Spleen (tissue), 11 donors: Measurements from ENCODE around the gene EFCAB11. TPM values are rescaled to one million over a fixed set of nuclear protein-coding genes. Genes with fewer than 3 reads are reported as not detected.

ENCODE experiments used
- DNase-seq: peaks from one replicate; pipeline ENCODE4 v3.0.0-alpha.2; 2020
- H3K27ac ChIP-seq, 8 donors: fragments of 200-600 bp; sonication (generic) in 7 of 8; 1 replicate in 4 of 8; 2 replicates in 4 of 8; pipeline versions ENCODE4 v1.5.0 to v1.8.0; 2016 to 2021; ENCODE audit warnings: inconsistent platforms in 4 of 8, mild to moderate bottlenecking in 4 of 8, moderate library complexity in 1 of 8
- H3K27me3 ChIP-seq, 7 donors: fragments of 200-600 bp; sonication (generic) in 6 of 7; replicated peaks in 1 of 7; 1 replicate in 4 of 7; 2 replicates in 3 of 7; pipeline versions ENCODE4 v1.5.0 to v1.8.0; 2016 to 2021; ENCODE audit warnings: inconsistent platforms in 3 of 7, mild to moderate bottlenecking in 1 of 7
- H3K36me3 ChIP-seq, 6 donors: fragments of 200-600 bp; sonication (generic) in 5 of 6; 1 replicate in 4 of 6; 2 replicates in 2 of 6; pipeline versions ENCODE4 v1.5.0 to v1.8.0; 2016 to 2021; ENCODE audit warnings: inconsistent platforms in 2 of 6
- H3K4me1 ChIP-seq, 6 donors: fragments of 200-600 bp; sonication (generic) in 5 of 6; 1 replicate in 3 of 6; 2 replicates in 3 of 6; pipeline versions ENCODE4 v1.5.0 to v1.8.0; 2016 to 2021; ENCODE audit warnings: inconsistent platforms in 3 of 6
- H3K4me3 ChIP-seq, 8 donors: fragments of 200-600 bp; sonication (generic) in 7 of 8; 1 replicate in 4 of 8; 2 replicates in 4 of 8; pipeline versions ENCODE4 v1.5.0 to v1.8.0; 2016 to 2021; ENCODE audit warnings: inconsistent platforms in 4 of 8, mild to moderate bottlenecking in 4 of 8, moderate library complexity in 2 of 8
- H3K9me3 ChIP-seq, 8 donors: fragments of 200-600 bp; sonication (generic) in 7 of 8; 1 replicate in 4 of 8; 2 replicates in 4 of 8; pipeline versions ENCODE4 v1.5.0 to v1.8.0; 2016 to 2021; ENCODE audit warnings: inconsistent platforms in 4 of 8
- CTCF ChIP-seq, 11 experiments: fragments of 200-600 bp in 7 of 11; fragments of 450-650 bp in 4 of 11; sonication (generic) in 4 of 11; IDR thresholded peaks in 8 of 11; conservative IDR thresholded peaks in 3 of 11; 1 replicate in 7 of 11; 2 replicates in 4 of 11; pipeline versions ENCODE4 v1.4.0 to v1.8.0; 2016 to 2021; ENCODE audit warnings: antibody characterized with exemption in 11 of 11, inconsistent platforms in 4 of 11, mild to moderate bottlenecking in 1 of 11
- POLR2A ChIP-seq, 3 donors: fragments of 450-650 bp; IDR thresholded peaks; one replicate each; pipeline ENCODE4 v1.5.1; 2017; ENCODE audit warnings: antibody characterized with exemption in 3 of 3, mild to moderate bottlenecking in 1 of 3
- POLR2AphosphoS5 ChIP-seq, 3 donors: sonication (generic); formaldehyde crosslinking; IDR thresholded peaks; one replicate each; pipeline ENCODE4 v1.5.1; 2017; ENCODE audit warnings: antibody characterized with exemption in 3 of 3
- WGBS, 5 donors: extraction: QIAGEN DNeasy Blood & Tissue Kit in 3 of 5; methylation state at CpG; one replicate each; pipeline versions ENCODE4 v1.1.5 to v1.1.7; 2013 to 2018; 5-methylcytosine and 5-hydroxymethylcytosine counted together
- intact Hi-C: fragments of 100-400 bp; cut with DNase I; formaldehyde crosslinking; loops from one replicate; pipeline ENCODE4 v1.15.0; 2023; ENCODE audit warnings: low total_unique reads
- polyA plus RNA-seq, 3 donors: library from polyadenylated mRNA; stranded (reverse); fragments of 200-250 nt; gene quantifications; one replicate each; pipeline ENCODE4 v1.2.1, GENCODE V29; 2013
- total RNA-seq, 7 donors: library from RNA; depleted of rRNA in 3 of 7; stranded (reverse); fragments of >200 nt in 3 of 7; fragmentation: NEBNext Ultra II Directional in 4 of 7; extraction: Animal tissue kit (Norgen Biotek cat#: 25700) in 4 of 7; gene quantifications; one replicate each; pipeline versions ENCODE4 v1.1.0 to v1.2.1, GENCODE V29; 2016 to 2021
- donor health status: healthy with polysubstance abuse.
- donor health status: DM: no; HTN: no; CAD: no; lungs with moderate emphysema.
- donor health status: DM: no; HTN: no; CAD: no.
- donor health status: Bipolar disorder and iron deficiency.
- donor health status: healthy.
- donor health status: DM: no; HTN: no; CAD: no.
- donor health status: DM: yes; HTN: yes; CAD: no.

Gene EFCAB11
- total and polyA plus RNA-seq, 10 donors, result 2.5 to 13.7 (median 7.4) TPM

- H3K9me3 ChIP-seq, result no peaks in the 10 kb centered on the region
- WGBS, 5 donors, result 83 to 94% (median 92%) methylated on average over 6 of the region's 6 CpGs
- H3K36me3 ChIP-seq, result peaks cover 0 to 16% (median 0%) of the 10 kb centered on the region in 6 donors
- no peak for DNase-seq
- no peaks in the 10 kb centered on the region for H3K27me3 ChIP-seq
- H3K27ac ChIP-seq, result no peak overlapping the region
- no peak for TF ChIP-seq CTCF (IDR thresholded peaks at IDR 0.05 in 8 of 11, conservative IDR thresholded peaks at IDR 0.05 in 3 of 11)
- TF ChIP-seq POLR2AphosphoS5 (IDR thresholded peaks at IDR 0.05), result no peak
- TF ChIP-seq POLR2A (IDR thresholded peaks at IDR 0.05), result no peak
- no peaks in the 10 kb centered on the region for H3K4me1 ChIP-seq
- intact Hi-C loops, result no loop called here
- H3K4me3 ChIP-seq, result no peak overlapping the region
These were observed 32.3 kb downstream of the EFCAB11 start for GRCh38 chr14:89922031-89922907.

- DNase-seq, result no peak
- H3K4me1 ChIP-seq, result no peaks in the 10 kb centered on the region
- H3K27ac ChIP-seq, result no peak overlapping the region
- intact Hi-C loops, result no loop called here
- no peaks in the 10 kb centered on the region for H3K9me3 ChIP-seq
- 90 to 98% (median 93%) methylated on average over 3 of the region's 3 CpGs for WGBS, 5 donors
- peaks cover 0 to 16% (median 0%) of the 10 kb centered on the region in 6 donors for H3K36me3 ChIP-seq
- no peak overlapping the region for H3K4me3 ChIP-seq
- TF ChIP-seq POLR2AphosphoS5 (IDR thresholded peaks at IDR 0.05) (no peak), POLR2A (IDR thresholded peaks at IDR 0.05) (no peak), CTCF (IDR thresholded peaks at IDR 0.05 in 8 of 11, conservative IDR thresholded peaks at IDR 0.05 in 3 of 11) (no peak)
- H3K27me3 ChIP-seq, result no peaks in the 10 kb centered on the region
These were observed 33.2 kb downstream of the EFCAB11 start for GRCh38 chr14:89921346-89921745.

- intact Hi-C loops, result no loop called here
- no peak for DNase-seq
- H3K27me3 ChIP-seq, result no peaks in the 10 kb centered on the region
- no peak overlapping the region for H3K4me3 ChIP-seq
- H3K36me3 ChIP-seq, result peaks cover 0 to 16% (median 0%) of the 10 kb centered on the region in 6 donors
- WGBS, 5 donors, result 81 to 94% (median 89%) methylated on average over 2 of the region's 2 CpGs
- no peaks in the 10 kb centered on the region for H3K9me3 ChIP-seq
- no peak overlapping the region for H3K27ac ChIP-seq
- H3K4me1 ChIP-seq, result peaks cover 0 to 4% (median 3%) of the 10 kb centered on the region in 6 donors
- TF ChIP-seq CTCF (IDR thresholded peaks at IDR 0.05 in 8 of 11, conservative IDR thresholded peaks at IDR 0.05 in 3 of 11), result no peak
- TF ChIP-seq POLR2A (IDR thresholded peaks at IDR 0.05), result no peak
- no peak for TF ChIP-seq POLR2AphosphoS5 (IDR thresholded peaks at IDR 0.05)
These were observed 34.5 kb downstream of the EFCAB11 start for GRCh38 chr14:89920056-89920455.

- Histone ChIP-seq H3K9me3 (no peaks in the 10 kb centered on the region), H3K4me3 (no peak overlapping the region), H3K27ac (no peak overlapping the region), H3K36me3 (peaks cover 0 to 6% (median 0%) of the 10 kb centered on the region in 6 donors), H3K27me3 (no peaks in the 10 kb centered on the region), H3K4me1 (peaks cover 0 to 6% (median 4%) of the 10 kb centered on the region in 6 donors)
- no peak for DNase-seq
- WGBS, 5 donors, result 93 to 98% (median 97%) methylated on average over 2 of the region's 2 CpGs
- TF ChIP-seq CTCF (IDR thresholded peaks at IDR 0.05 in 8 of 11, conservative IDR thresholded peaks at IDR 0.05 in 3 of 11) (no peak), POLR2AphosphoS5 (IDR thresholded peaks at IDR 0.05) (no peak), POLR2A (IDR thresholded peaks at IDR 0.05) (no peak)
- intact Hi-C loops, result loop anchor here (5.0 to 10.0 kb wide), 2 partner anchors 744 to 881 kb away; no protein-coding TSS in a partner anchor
These were observed 35.8 kb downstream of the EFCAB11 start for GRCh38 chr14:89918721-89919120.
